Testis (tissue), 2 donors: Measurements from ENCODE around the gene OPA3.

Source experiments
- POLR2A ChIP-seq: fragments of 450-650 bp; IDR thresholded peaks from one replicate; pipeline ENCODE4 v1.6.1; 2017; ENCODE audit warnings: antibody characterized with exemption, mild to moderate bottlenecking, moderate library complexity
- TF ChIP-seq, protein P1 (sequence below), 3 experiments: fragments of 450-650 bp in 2 of 3; fragments of 200-600 bp in 1 of 3; sonication (generic) in 1 of 3; IDR thresholded peaks; one replicate each; pipeline ENCODE4 v1.5.1; 2016 to 2019; ENCODE audit warnings: antibody characterized with exemption in 3 of 3, mild to moderate bottlenecking in 2 of 3, moderate library complexity in 1 of 3

DNA sequence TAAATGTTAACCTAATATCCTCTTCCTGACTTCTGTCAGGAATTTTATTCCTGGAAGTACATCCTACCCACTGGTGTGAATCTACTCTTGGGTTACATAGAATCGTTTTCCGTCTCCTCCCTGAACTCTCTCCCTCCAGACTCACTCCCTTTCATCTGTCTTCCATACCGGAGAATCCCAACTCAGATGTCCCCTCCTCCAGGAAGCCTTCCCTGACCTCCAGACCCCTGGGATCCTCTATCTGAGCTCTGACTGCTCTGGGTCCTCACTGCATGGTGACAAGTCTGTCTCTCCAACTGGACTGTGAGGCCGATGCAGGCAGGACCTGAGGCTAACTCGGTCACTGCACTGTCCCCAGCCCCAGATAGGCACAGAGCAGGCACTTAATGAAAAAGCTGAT, 24.6 kb downstream of the OPA3 start:
- TF ChIP-seq, protein P1, sequence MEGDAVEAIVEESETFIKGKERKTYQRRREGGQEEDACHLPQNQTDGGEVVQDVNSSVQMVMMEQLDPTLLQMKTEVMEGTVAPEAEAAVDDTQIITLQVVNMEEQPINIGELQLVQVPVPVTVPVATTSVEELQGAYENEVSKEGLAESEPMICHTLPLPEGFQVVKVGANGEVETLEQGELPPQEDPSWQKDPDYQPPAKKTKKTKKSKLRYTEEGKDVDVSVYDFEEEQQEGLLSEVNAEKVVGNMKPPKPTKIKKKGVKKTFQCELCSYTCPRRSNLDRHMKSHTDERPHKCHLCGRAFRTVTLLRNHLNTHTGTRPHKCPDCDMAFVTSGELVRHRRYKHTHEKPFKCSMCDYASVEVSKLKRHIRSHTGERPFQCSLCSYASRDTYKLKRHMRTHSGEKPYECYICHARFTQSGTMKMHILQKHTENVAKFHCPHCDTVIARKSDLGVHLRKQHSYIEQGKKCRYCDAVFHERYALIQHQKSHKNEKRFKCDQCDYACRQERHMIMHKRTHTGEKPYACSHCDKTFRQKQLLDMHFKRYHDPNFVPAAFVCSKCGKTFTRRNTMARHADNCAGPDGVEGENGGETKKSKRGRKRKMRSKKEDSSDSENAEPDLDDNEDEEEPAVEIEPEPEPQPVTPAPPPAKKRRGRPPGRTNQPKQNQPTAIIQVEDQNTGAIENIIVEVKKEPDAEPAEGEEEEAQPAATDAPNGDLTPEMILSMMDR (IDR thresholded peaks at IDR 0.05): no peak
- no peak for TF ChIP-seq POLR2A
